Psoas muscle (tissue), 8 donors: ENCODE results near the gene ARHGEF4. TPM values are rescaled to one million over a fixed set of nuclear protein-coding genes. Genes with fewer than 3 reads are reported as not detected.

Experiments
- ATAC-seq, 4 donors: fragments of 200-7000 bp; cut with Tn5 transposase; one replicate each; pipeline ENCODE4 v1.9.1; 2020; ENCODE audit warnings: moderate library complexity in 3 of 4, mild to moderate bottlenecking in 2 of 4
- DNase-seq, 2 donors: peaks; one replicate each; pipeline ENCODE4 v3.0.0-alpha.2; 2020
- H3K27ac ChIP-seq: fragments of 200-600 bp; one replicate; pipeline ENCODE4 v1.8.0; 2022
- H3K27me3 ChIP-seq, 3 donors: fragments of 200-600 bp in 1 of 3; one replicate each; pipeline versions ENCODE4 v1.6.1 to v1.8.0; 2013 to 2022; ENCODE audit warnings: low read length in 2 of 3, mild to moderate bottlenecking in 2 of 3, moderate library complexity in 1 of 3; ENCODE audit not compliant: insufficient read depth in 3 of 3
- H3K36me3 ChIP-seq, 2 donors: fragments of 200-600 bp in 1 of 2; one replicate each; pipeline versions ENCODE4 v1.6.1 to v1.8.0; 2013 to 2022; ENCODE audit warnings: low read depth in 1 of 2, mild to moderate bottlenecking in 1 of 2, moderate library complexity in 1 of 2; ENCODE audit not compliant: insufficient read depth in 1 of 2
- H3K4me1 ChIP-seq: fragments of 200-600 bp; one replicate; pipeline ENCODE4 v1.8.0; 2022
- H3K4me3 ChIP-seq: fragments of 200-600 bp; one replicate; pipeline ENCODE4 v1.8.0; 2022; ENCODE audit warnings: mild to moderate bottlenecking
- H3K9me3 ChIP-seq: fragments of 200-600 bp; one replicate; pipeline ENCODE4 v1.8.0; 2022
- CTCF ChIP-seq: fragments of 200-600 bp; IDR thresholded peaks from one replicate; pipeline ENCODE4 v1.8.0; 2022; ENCODE audit warnings: antibody characterized with exemption
- WGBS, 3 donors: extraction: QIAGEN DNeasy Blood & Tissue Kit; methylation state at CpG; one replicate each; pipeline versions ENCODE4 v1.1.6 to v1.1.7; 2013; 5-methylcytosine and 5-hydroxymethylcytosine counted together
- intact Hi-C, 2 donors: fragments of 100-400 bp; cut with DNase I; formaldehyde crosslinking; loops; one replicate each; pipeline versions ENCODE4 v1.11.0 to v1.14.2; 2022
- long read RNA-seq, 2 donors: library from polyadenylated mRNA; unstranded; transcript quantifications; one replicate each; pipeline ENCODE4 v2.0.0, GENCODE V29; 2021
- polyA plus RNA-seq, 3 donors: library from polyadenylated mRNA; stranded (reverse); fragments of 200-250 nt; gene quantifications; one replicate each; pipeline ENCODE4 v1.2.3, GENCODE V29; 2013
- total RNA-seq, 4 donors: library from RNA; stranded (reverse); fragmentation: NEBNext Ultra II Directional in 2 of 4; extraction: Animal tissue kit (Norgen Biotek cat#: 25700) in 2 of 4; gene quantifications; one replicate each; pipeline versions ENCODE4 v1.2.1 to v1.2.4, GENCODE V29; 2021 to 2023
- donor health status: healthy with polysubstance abuse.
- donor health status: DM: no; HTN: no; CAD: no; lungs with moderate emphysema.
- donor health status: Bipolar disorder and iron deficiency.
- donor health status: healthy.
- donor health status: DM: yes; HTN: yes; CAD: no.
- donor health status: DM: no; HTN: no; CAD: no.
- donor health status: DM: no; HTN: no; CAD: no.
- donor health status: DM: yes; HTN: yes; CAD: no.

ARHGEF4 gene
- total RNA-seq (1 to 10 TPM; 2.6 to 6.9 (median 3.9) TPM), polyA plus RNA-seq (1 to 10 TPM in 2 of 3 donors, under 1 TPM in 1; 0.63 to 4.7 (median 3.7) TPM)
- long read RNA-seq, donor 1, partial matches to known transcripts = 0 of 6 reads
- long read RNA-seq, donor 1, other reads (novel, unspliced or antisense) = 6 of 6 reads
- long read RNA-seq, donor 2, partial matches to known transcripts = 2 of 17 reads
- long read RNA-seq, donor 2, other reads (novel, unspliced or antisense) = 15 of 17 reads

DNA sequence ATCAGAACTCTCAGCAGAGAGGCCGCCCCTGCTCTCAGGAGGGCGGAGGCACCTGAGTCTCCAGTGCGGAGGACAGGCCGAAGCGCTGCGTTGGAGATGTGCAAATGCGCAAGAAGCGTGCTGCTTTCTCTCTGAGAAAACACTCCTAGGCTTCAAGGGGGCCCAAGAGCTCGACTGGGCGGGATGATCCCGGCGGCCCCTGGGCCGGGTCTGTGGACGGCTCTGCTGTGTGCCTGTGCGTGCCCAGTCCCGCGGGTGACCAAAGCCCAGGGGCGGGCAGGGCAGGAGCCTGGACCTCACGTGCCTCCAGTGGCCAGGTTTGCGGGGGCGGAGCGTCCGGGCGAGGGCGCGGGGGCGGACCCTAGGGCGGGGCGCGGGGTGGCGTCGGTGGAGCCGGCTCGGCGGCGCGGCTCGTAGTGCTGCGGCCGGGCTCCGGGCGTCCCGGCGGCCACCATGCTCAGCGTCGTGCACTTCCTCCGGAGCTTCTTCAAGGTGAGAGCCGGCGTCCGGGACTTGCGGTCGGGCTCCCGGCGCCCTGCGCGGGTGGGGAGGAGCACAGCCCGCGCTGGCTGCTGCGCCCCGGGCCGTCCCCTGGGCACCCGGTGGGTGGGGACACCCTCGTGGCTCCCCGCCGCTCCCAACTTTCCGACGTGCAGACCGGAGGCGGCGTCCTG is at the start of gene ARHGEF4:
Gene ARHGEF4 (plus strand): TSS at position 414 of the 674 bp plus-strand sequence. CDS start 40 bp downstream, at position 454.
- intact Hi-C loops = no loop called here
- Histone ChIP-seq H3K4me3 (peak within 1 kb of the TSS; percentile 19), H3K9me3 (no peaks in the 10 kb centered on the region), H3K36me3 (no peaks in the 10 kb centered on the region), H3K27me3 (peaks cover 0 to 73% (median 20%) of the 10 kb centered on the region in 3 donors), H3K4me1 (no peaks in the 10 kb centered on the region), H3K27ac (no peak within 1 kb of the TSS)
- no peak for TF ChIP-seq CTCF
- DNase-seq (peak in 1 of 2 donors; percentile 42), ATAC-seq (peak in 1 of 4 donors; percentile 54)
- 4 to 11% (median 8%) methylated on average over 27 to 70 of the region's 70 CpGs for WGBS, 3 donors

GRCh38 chr2:130787841-130788240 is 48.9 kb upstream of the ARHGEF4 start:
- Histone ChIP-seq H3K36me3 (no peaks in the 10 kb centered on the region), H3K9me3 (no peaks in the 10 kb centered on the region), H3K27ac (no peak overlapping the region), H3K4me1 (no peaks in the 10 kb centered on the region), H3K27me3 (peaks cover 0 to 8% (median 0%) of the 10 kb centered on the region in 3 donors), H3K4me3 (no peak overlapping the region)
- intact Hi-C loops = no loop called here
- no peak for TF ChIP-seq CTCF
- ATAC-seq (no peak), DNase-seq (no peak)
- WGBS, 3 donors = 86 to 87% (median 87%) methylated on average over 17 of the region's 17 CpGs

DNA sequence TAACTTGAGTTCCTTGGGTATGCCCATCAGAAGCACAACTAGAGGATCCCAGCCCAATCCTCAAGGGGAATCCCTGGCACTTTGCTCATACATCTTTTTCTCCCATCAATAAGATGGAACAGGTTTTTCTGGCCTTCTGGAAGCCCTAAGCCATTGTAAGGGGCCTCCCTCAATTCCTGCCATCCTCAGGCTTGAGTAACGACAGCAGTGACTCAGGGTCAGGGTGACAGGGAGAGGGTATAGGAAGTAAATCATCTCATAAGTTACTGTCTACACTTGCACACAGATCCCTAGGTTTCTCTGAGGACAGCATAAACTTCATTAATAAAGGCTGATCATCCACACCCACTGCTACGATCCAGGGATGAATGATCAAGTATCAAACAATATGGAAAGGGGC is 46.4 kb upstream of the ARHGEF4 start:
- Histone ChIP-seq H3K4me3 (no peak overlapping the region), H3K36me3 (no peaks in the 10 kb centered on the region), H3K27ac (no peak overlapping the region), H3K27me3 (peaks cover 0 to 8% (median 0%) of the 10 kb centered on the region in 3 donors), H3K9me3 (no peaks in the 10 kb centered on the region), H3K4me1 (no peaks in the 10 kb centered on the region)
- intact Hi-C loops = loop anchor here in 1 of 2 donors (10.0 kb wide), 1 partner anchor 354 kb away; no protein-coding TSS in a partner anchor
- 64 to 72% (median 65%) methylated on average over 2 of the region's 2 CpGs for WGBS, 3 donors
- TF ChIP-seq CTCF = no peak
- no peak for DNase-seq
- no peak for ATAC-seq

DNA sequence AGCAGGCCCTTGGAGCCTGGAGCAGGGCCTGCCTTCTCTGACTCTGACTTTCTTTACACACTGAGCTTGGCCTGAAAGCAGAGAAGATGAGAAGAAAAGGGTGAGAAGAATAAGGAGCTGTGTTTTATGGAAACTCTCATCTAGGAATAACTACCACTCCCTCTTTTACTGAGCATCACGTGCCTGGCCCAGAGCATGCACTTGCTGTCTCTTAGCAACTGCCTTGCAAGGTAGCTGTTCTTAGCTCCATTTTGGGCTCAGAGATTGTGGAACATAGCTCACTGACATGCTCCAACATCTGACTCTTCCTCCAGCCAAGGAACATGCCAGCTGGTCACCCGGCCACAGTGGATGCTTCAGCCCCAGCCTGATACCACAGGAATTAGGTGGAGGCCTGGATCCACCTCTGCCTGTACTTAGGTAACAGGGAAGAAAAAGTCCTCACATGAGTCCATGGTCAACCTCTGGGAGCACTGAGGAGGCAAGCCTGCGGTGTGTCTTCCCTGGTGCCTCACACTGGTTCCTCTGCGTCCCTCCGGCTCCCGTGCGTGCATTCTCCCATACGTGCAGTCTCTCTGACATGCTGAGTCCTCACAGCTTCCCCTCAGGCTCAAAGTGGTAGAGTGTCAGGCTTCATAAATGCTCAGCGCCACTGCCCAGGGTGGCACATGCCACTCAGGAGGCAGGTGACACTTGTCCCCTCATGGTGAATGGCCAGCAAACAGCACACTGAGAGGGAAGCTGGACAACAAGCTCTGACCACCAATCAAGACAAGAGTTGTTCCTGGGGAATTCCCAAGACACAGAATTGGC is 45.7 kb upstream of the ARHGEF4 start:
- Histone ChIP-seq H3K36me3 (no peaks in the 10 kb centered on the region), H3K27me3 (peaks cover 0 to 4% (median 0%) of the 10 kb centered on the region in 3 donors), H3K4me3 (no peak overlapping the region), H3K27ac (no peak overlapping the region), H3K9me3 (no peaks in the 10 kb centered on the region), H3K4me1 (no peaks in the 10 kb centered on the region)
- intact Hi-C loops = loop anchor here in 1 of 2 donors (10.0 kb wide), 1 partner anchor 354 kb away; no protein-coding TSS in a partner anchor
- TF ChIP-seq CTCF = no peak
- 78 to 88% (median 85%) methylated on average over 9 of the region's 9 CpGs for WGBS, 3 donors
- ATAC-seq (no peak), DNase-seq (no peak)
